Glutamatergic neuron (in vitro differentiated cells): ENCODE data around the gene SRMS. TPM values are rescaled to one million over a fixed set of nuclear protein-coding genes. Genes with fewer than 3 reads are reported as not detected.
A peak's percentile ranks its signal among the peaks of the same experiment; 100 is the strongest.

Source experiments
- DNase-seq: peaks from one replicate; pipeline ENCODE4 v3.0.0; 2022
- H3K27ac Mint-ChIP-seq: one replicate; pipeline ENCODE4 v1.8.0; 2020; ENCODE audit warnings: mild to moderate bottlenecking, mixed read lengths, inconsistent platforms; ENCODE audit not compliant: unreplicated experiment
- H3K27me3 Mint-ChIP-seq: one replicate; pipeline ENCODE4 v1.8.0; 2020; ENCODE audit warnings: mild to moderate bottlenecking, moderate library complexity, mixed read lengths, inconsistent platforms; ENCODE audit not compliant: unreplicated experiment
- H3K36me3 Mint-ChIP-seq: one replicate; pipeline ENCODE4 v1.8.0; 2020; ENCODE audit warnings: mild to moderate bottlenecking, mixed read lengths, inconsistent platforms; ENCODE audit not compliant: unreplicated experiment
- H3K4me1 Mint-ChIP-seq: one replicate; pipeline ENCODE4 v1.8.0; 2020; ENCODE audit warnings: mild to moderate bottlenecking, low read depth, mixed read lengths, inconsistent platforms; ENCODE audit not compliant: unreplicated experiment
- H3K4me3 Mint-ChIP-seq: one replicate; pipeline ENCODE4 v1.8.0; 2020; ENCODE audit warnings: mild to moderate bottlenecking, mixed read lengths, inconsistent platforms; ENCODE audit not compliant: unreplicated experiment
- H3K9me3 Mint-ChIP-seq: one replicate; pipeline ENCODE4 v1.8.0; 2020; ENCODE audit warnings: mild to moderate bottlenecking, moderate library complexity, mixed read lengths, inconsistent platforms; ENCODE audit not compliant: unreplicated experiment
- total RNA-seq: library from RNA; stranded (reverse); fragmentation: NEBNext Ultra II Directional; extraction: Animal tissue kit (Norgen Biotek cat#: 25700); gene quantifications from one replicate; pipeline ENCODE4 v1.2.1, GENCODE V29; 2021; ENCODE audit not compliant: unreplicated experiment
- TF ChIP-seq, protein P1 (sequence below): fragments of 200-600 bp; sonication (generic); IDR thresholded peaks from one replicate; pipeline ENCODE4 v1.5.0; 2021; ENCODE audit not compliant: partially characterized antibody, unreplicated experiment

SRMS gene
- total RNA-seq, 1 donor from 2014 or later: not detected

DNA sequence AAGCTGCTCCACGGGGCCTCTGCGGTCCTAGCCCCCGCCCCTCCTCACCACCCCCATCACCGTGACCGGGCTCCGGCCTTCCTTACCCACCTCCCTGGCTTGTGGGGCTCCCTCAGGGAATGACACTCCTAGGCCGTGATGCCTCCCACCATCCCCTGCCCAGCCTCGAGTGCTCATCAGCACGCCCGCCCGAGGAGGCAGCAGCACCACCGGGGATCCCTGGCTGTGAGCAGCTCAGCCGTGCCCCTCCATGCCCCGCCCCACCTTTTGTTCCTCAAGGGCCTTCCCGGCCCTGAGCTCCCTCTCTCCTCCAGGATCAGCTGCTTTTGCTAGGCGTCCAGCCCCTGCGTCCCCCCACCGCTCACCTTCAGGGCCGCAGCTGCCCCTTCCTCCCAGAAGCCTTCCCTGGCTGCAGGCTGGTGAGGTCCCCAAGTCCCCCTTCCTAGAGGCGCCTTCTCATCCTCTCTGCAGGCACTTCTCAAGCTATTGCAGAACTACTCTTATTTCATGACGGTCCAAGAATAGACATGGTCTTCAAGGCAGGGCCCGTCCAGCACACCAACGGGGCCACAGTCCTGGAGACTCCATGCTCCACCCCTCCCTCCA is 9.4 kb upstream of the SRMS start:
- TF ChIP-seq, protein P1, sequence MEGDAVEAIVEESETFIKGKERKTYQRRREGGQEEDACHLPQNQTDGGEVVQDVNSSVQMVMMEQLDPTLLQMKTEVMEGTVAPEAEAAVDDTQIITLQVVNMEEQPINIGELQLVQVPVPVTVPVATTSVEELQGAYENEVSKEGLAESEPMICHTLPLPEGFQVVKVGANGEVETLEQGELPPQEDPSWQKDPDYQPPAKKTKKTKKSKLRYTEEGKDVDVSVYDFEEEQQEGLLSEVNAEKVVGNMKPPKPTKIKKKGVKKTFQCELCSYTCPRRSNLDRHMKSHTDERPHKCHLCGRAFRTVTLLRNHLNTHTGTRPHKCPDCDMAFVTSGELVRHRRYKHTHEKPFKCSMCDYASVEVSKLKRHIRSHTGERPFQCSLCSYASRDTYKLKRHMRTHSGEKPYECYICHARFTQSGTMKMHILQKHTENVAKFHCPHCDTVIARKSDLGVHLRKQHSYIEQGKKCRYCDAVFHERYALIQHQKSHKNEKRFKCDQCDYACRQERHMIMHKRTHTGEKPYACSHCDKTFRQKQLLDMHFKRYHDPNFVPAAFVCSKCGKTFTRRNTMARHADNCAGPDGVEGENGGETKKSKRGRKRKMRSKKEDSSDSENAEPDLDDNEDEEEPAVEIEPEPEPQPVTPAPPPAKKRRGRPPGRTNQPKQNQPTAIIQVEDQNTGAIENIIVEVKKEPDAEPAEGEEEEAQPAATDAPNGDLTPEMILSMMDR: no peak
- Mint-ChIP-seq H3K36me3 (no peaks in the 10 kb centered on the region), H3K27ac (peak overlapping the region; percentile 35), H3K27me3 (peaks cover 3% of the 10 kb centered on the region), H3K4me3 (no peak overlapping the region), H3K4me1 (no peaks in the 10 kb centered on the region), H3K9me3 (peaks cover 5% of the 10 kb centered on the region)
- DNase-seq: no peak

DNA sequence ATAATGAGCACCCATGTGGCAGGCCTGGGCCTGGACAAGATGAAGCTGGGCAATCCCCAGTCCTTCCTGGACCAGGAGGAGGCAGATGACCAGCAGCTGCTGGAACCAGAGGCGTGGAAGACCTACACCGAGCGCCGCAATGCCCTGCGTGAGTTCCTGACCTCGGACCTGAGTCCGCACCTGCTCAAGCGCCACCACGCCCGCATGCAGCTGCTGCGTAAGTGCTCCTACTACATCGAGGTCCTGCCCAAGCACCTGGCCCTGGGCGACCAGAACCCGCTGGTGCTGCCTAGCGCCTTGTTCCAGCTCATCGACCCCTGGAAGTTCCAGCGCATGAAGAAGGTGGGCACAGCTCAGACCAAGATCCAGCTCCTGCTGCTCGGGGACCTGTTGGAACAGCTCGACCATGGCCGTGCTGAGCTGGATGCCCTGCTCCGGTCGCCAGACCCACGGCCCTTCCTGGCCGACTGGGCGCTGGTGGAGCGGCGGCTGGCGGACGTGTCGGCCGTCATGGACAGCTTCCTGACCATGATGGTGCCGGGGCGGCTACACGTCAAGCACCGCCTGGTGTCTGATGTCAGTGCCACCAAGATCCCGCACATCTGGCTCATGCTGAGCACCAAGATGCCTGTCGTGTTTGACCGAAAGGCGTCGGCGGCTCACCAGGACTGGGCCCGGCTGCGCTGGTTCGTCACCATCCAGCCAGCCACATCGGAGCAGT is 8.3 kb upstream of the SRMS start:
- Mint-ChIP-seq H3K4me3 (no peak overlapping the region), H3K27ac (no peak overlapping the region)

DNA sequence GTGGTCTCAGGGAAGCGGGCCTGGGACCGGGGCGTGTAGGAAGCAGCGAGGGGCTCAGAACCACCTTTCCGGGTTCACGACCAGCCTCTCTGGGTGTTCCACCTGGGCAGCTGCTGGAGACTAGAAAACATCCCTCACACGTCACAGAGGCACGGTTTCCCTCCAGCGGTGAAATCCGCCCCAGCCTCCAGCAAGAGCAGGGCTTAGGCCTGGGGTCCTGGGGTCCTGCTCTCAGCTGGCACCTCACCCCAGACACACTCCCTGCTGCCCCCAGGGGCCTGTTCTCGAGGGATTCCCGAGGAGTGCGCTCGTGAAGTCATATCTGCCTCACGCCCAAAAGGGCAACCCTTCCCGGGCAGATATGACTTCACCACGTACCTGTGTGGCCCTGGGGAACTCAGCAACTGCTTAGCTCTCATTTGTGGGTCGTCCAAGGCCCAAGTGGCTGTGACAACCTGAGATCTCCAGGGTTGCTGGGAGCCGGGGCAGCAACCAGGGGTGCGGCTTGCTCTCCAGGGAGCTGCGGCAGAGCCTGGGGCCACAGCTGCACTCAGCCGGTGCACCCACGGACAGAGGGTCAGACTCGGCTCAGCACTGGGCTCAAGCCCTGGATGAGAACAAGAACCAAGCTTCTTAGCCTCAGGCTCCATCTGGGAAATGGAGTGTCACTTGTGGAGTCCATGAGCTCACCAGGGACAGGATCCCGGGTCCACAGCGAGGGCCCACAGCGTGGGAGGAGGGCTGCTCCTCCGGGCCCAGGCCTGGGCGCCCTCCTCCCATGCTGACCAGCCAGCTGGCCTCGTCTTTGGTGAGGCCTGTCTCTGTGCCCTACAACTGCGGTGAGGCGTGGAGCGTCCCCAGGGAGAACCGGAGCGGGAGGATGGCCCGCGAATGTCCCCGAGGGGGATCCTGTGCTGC is 7.1 kb upstream of the SRMS start:
- DNase-seq: no peak
- H3K4me1 Mint-ChIP-seq: peaks cover 2% of the 10 kb centered on the region
- no peak overlapping the region for H3K27ac Mint-ChIP-seq
- peaks cover 3% of the 10 kb centered on the region for H3K27me3 Mint-ChIP-seq
- H3K9me3 Mint-ChIP-seq: peaks cover 4% of the 10 kb centered on the region
- H3K4me3 Mint-ChIP-seq: peak overlapping the region; percentile 70
- H3K36me3 Mint-ChIP-seq: no peaks in the 10 kb centered on the region
- TF ChIP-seq, protein P1: no peak

More for the DNA sequence above, 8.3 kb upstream of the SRMS start:
- DNase-seq: no peak
- H3K4me1 Mint-ChIP-seq: peaks cover 2% of the 10 kb centered on the region
- H3K27me3 Mint-ChIP-seq: peaks cover 3% of the 10 kb centered on the region
- TF ChIP-seq, protein P1: no peak
- H3K9me3 Mint-ChIP-seq: peaks cover 7% of the 10 kb centered on the region
- no peaks in the 10 kb centered on the region for H3K36me3 Mint-ChIP-seq

DNA sequence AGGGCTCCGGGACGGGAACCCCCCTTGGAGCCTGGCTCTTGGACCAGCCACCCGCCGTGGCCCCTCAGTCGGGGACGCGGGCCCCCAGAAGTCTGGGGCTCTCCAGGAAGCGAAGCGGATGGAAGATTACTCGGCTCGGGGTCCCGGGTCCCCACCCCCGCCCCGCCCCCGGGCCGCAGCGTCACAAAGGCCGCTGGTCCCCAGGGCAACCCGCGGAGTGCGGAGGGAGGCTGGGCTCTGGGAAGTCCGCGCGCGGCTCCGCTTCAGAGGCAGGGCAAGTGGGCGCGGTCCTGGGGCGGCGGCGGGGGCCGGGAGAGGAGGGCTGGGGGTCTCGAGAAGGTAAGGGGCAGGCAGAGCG is 6.4 kb upstream of the SRMS start, which contains the start of gene FNDC11:
TSS of gene FNDC11 (plus strand) at position 227 of the 358 bp plus-strand sequence. CDS start 1,505 bp downstream, outside the sequence.
- Mint-ChIP-seq H3K36me3 (no peaks in the 10 kb centered on the region), H3K27ac (no peak within 1 kb of the TSS), H3K4me3 (peak within 1 kb of the TSS; percentile 70)

More for the DNA sequence above, 6.4 kb upstream of the SRMS start, which contains the start of gene FNDC11:
- Mint-ChIP-seq H3K9me3 (peaks cover 4% of the 10 kb centered on the region), H3K27me3 (peaks cover 3% of the 10 kb centered on the region), H3K4me1 (peaks cover 2% of the 10 kb centered on the region)
- DNase-seq: peak; percentile 80
- TF ChIP-seq, protein P1: no peak
